NCI-H1436 (cell line): ENCODE results near the gene PKN3.
"Not testable (repeated sequence)": the region's sequence is repeated elsewhere in the genome, so short reads cannot be mapped to it uniquely, and the experiment has no call there.

Experiments
- DNase-seq: peaks from one replicate; lab custom pipeline; 2025; lab: John Stamatoyannopoulos, UW

PKN3 gene

GRCh38 chr9:128693738-128694137 is 8.6 kb upstream of the PKN3 start:
- not testable (repeated sequence) for DNase-seq

GRCh38 chr9:128694344-128694743 is 8.0 kb upstream of the PKN3 start:
- DNase-seq: no peak

DNA sequence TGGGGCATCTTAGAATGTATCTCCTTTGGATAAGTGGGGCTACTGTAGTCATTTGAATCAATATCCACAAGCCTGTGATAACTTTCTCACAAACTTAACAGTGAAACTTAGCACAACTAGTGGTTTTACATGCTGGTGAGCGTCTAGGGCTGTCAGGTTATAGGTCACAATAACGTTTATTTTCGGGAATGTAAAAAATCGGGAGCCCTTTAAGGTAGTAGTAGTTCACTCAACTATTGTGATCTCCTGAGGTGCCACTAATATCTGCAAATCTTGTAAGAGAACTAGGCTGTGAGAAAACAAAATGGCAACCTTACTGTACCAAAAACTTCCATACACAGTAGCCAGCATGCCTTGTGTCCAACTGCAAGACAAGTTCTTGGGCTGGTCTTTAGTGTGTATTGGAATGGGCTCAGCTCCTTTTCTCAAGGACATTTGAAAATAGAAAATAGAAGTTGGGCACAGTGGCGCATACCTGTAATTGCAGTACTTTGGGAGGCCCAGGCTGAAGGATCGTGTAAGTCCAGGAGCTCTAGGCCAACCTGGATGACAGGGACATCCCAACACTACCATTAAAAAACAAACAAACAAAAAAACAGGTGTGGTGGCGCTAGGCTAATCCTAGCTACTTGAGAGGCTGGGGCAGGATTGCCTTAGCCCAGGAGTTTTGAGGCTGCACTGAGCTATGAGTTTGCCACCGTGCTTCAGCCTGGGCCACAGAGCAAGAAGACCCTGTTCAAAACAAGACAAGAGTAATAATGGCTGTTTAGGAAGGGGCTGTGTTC is 5.2 kb upstream of the PKN3 start:
- no peak for DNase-seq

- DNase-seq: not testable (repeated sequence)
These were observed 3.1 kb upstream of the PKN3 start for GRCh38 chr9:128699096-128699795.

GRCh38 chr9:128701227-128701854 is 962 bp upstream of the PKN3 start:
- no peak for DNase-seq

- DNase-seq: peak; percentile 30
These were observed 779 bp downstream of the PKN3 start for GRCh38 chr9:128702949-128703615.

GRCh38 chr9:128703616-128704355 is 1.5 kb downstream of the PKN3 start:
- DNase-seq: no peak

DNA sequence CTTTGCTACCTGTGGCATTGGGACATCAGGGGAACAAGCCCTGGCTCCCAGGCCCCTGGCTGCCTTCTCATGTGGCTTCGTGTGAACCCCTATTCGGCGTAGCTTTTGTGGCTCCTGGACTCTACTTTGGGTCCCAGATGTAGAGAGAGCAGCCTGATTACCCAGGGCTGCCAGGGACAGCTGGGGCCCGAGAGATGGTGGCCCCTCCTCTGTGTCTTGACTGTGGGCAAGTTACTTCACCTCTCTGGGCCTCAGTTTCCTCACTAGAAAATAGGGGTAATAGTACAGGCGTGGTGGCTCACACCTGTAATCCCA is 2.0 kb downstream of the PKN3 start:
- no peak for DNase-seq

DNA sequence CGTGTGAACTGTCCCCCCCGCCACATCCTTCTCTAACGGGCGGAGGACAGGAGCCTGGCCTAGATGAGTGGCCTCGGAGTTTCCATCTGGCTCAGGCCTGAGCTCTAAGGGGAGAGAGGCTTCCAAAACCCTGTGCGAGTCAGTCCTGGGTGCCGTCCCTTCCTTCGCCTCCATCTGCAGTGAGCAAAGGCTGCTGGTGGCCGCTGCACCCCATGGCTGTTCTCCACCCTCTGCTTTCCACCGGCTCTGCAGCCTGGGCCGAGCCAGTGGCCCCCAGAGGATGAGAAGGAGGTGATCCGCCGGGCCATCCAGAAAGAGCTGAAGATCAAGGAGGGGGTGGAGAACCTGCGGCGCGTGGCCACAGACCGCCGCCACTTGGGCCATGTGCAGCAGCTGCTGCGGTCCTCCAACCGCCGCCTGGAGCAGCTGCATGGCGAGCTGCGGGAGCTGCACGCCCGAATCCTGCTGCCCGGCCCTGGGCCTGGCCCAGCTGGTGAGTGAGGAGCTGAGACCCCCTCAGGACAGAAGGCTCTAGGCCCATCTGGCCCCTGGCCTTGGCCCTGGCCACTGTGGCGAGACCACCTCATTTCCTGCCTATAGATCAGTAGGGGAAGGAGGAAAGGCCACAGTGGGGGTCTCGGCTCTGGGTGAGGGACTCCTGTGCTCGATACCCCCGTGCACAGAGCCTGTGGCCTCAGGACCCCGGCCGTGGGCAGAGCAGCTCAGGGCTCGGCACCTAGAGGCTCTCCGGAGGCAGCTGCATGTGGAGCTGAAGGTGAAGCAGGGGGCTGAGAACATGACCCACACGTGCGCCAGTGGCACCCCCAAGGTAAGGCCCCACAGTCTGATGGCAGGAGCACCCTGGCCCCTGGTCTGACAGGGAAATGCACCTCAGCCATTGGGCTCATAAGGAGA is 3.0 kb downstream of the PKN3 start:
- no peak for DNase-seq

DNA sequence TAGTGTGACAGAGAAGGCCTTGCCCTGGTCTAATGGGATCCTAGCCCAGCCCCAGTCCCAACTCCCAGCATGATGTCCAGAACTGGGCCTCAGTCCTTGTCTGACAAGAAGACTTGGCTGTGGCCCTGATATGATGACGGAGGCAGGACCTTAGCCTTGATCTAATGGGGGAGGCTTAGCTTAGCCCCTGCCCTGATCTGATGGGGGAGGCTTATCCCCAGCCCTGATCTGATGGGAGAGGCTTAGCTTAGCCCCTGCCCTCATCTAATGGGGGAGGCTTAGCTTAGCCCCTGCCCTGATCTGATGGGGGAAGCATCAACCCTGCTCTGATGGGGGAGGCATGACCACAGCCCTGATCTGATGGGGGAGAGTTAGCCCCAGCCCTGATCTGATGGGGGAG is 3.7 kb downstream of the PKN3 start:
- no peak for DNase-seq

DNA sequence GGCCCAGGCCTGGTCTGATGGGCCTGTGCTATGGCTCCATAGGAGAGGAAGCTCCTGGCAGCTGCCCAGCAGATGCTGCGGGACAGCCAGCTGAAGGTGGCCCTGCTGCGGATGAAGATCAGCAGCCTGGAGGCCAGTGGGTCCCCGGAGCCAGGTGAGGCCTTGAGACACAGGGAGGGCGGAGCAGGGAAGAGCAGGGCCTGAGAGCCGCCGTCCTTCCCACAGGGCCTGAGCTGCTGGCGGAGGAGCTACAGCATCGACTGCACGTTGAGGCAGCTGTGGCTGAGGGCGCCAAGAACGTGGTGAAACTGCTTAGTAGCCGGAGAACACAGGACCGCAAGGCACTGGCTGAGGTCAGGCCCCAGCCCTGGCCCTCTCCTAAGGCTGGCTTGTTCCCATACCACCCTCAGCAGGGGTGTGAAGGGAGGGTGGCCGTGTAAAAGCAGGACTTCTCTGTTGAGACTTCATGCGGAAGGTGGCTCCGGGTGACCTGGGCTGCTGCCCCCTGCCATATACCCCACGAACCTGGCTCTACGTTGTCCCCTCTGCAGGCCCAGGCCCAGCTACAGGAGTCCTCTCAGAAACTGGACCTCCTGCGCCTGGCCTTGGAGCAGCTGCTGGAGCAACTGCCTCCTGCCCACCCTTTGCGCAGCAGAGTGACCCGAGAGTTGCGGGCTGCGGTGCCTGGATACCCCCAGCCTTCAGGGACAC is 4.5 kb downstream of the PKN3 start:
- DNase-seq: no peak

GRCh38 chr9:128707446-128707845 is 5.1 kb downstream of the PKN3 start:
- no peak for DNase-seq

GRCh38 chr9:128712451-128713410 is 10.4 kb downstream of the PKN3 start:
- DNase-seq: no peak

GRCh38 chr9:128713411-128713780 is 11.1 kb downstream of the PKN3 start:
- no peak for DNase-seq

- no peak for DNase-seq
These were observed 11.8 kb downstream of the PKN3 start for GRCh38 chr9:128713941-128714573.

- DNase-seq: no peak
These were observed 12.5 kb downstream of the PKN3 start for GRCh38 chr9:128714586-128715435.

DNA sequence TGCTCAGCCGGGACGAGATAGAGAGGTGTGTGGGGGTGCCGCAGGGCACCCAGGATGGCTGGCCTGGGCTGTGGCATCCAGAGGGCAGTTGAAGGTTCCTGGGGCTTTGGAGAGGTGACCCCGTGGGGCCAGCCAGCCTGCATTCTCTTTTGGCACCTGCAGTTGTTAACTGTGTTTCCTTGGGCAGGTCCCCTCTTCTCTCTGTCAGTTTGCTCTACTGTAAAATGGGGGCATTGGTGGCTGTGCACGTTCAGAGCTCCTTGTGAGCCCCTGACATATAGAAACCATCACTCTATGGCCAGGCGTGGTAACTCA is 13.1 kb downstream of the PKN3 start:
- no peak for DNase-seq
